Stimulated activated naive CD8-positive, alpha-beta T cell treated with anti-CD3 and anti-CD28 coated beads, Interleukin-15, Interleukin-2, amounts not matched to agents 100 ng/mL and 50 ng/mL, for 24 hours (primary cell): ENCODE measurements around the gene MSI2.

Experiments used
- H3K27ac Mint-ChIP-seq: one replicate; pipeline ENCODE4 v1.8.0; 2021; ENCODE audit warnings: mild to moderate bottlenecking, mixed read lengths
- H3K27me3 Mint-ChIP-seq: one replicate; pipeline ENCODE4 v1.8.0; 2021; ENCODE audit warnings: mixed read lengths
- H3K36me3 Mint-ChIP-seq: one replicate; pipeline ENCODE4 v1.8.0; 2021; ENCODE audit warnings: low read depth, mixed read lengths
- H3K4me1 Mint-ChIP-seq: one replicate; pipeline ENCODE4 v1.8.0; 2021; ENCODE audit warnings: low read depth, mixed read lengths
- H3K4me3 Mint-ChIP-seq: one replicate; pipeline ENCODE4 v1.8.0; 2021; ENCODE audit warnings: mild to moderate bottlenecking, mixed read lengths
- H3K9me3 Mint-ChIP-seq: one replicate; pipeline ENCODE4 v1.8.0; 2021; ENCODE audit warnings: mixed read lengths

Gene MSI2

GRCh38 chr17:57624386-57624785, 368.1 kb downstream of the MSI2 start:
- H3K27me3 Mint-ChIP-seq: no peaks in the 10 kb centered on the region
- H3K4me3 Mint-ChIP-seq: no peak overlapping the region
- H3K9me3 Mint-ChIP-seq: no peaks in the 10 kb centered on the region
- H3K27ac Mint-ChIP-seq: peak overlapping the region; percentile 8
- peaks cover 12% of the 10 kb centered on the region for H3K36me3 Mint-ChIP-seq
- H3K4me1 Mint-ChIP-seq: peaks cover 44% of the 10 kb centered on the region

- H3K4me1 Mint-ChIP-seq: peaks cover 41% of the 10 kb centered on the region
- H3K9me3 Mint-ChIP-seq: no peaks in the 10 kb centered on the region
- no peaks in the 10 kb centered on the region for H3K27me3 Mint-ChIP-seq
- H3K36me3 Mint-ChIP-seq: peaks cover 11% of the 10 kb centered on the region
- H3K4me3 Mint-ChIP-seq: no peak overlapping the region
- H3K27ac Mint-ChIP-seq: peak overlapping the region; percentile 36
Observed at GRCh38 chr17:57625511-57625910, 369.2 kb downstream of the MSI2 start.

- H3K36me3 Mint-ChIP-seq: peaks cover 11% of the 10 kb centered on the region
- no peaks in the 10 kb centered on the region for H3K27me3 Mint-ChIP-seq
- peaks cover 41% of the 10 kb centered on the region for H3K4me1 Mint-ChIP-seq
- no peak overlapping the region for H3K4me3 Mint-ChIP-seq
- H3K27ac Mint-ChIP-seq: no peak overlapping the region
- H3K9me3 Mint-ChIP-seq: no peaks in the 10 kb centered on the region
Observed at GRCh38 chr17:57625957-57626356, 369.6 kb downstream of the MSI2 start.

GRCh38 chr17:57626520-57627210, 370.3 kb downstream of the MSI2 start:
- peaks cover 41% of the 10 kb centered on the region for H3K4me1 Mint-ChIP-seq
- no peak overlapping the region for H3K27ac Mint-ChIP-seq
- no peak overlapping the region for H3K4me3 Mint-ChIP-seq
- peaks cover 12% of the 10 kb centered on the region for H3K36me3 Mint-ChIP-seq
- no peaks in the 10 kb centered on the region for H3K27me3 Mint-ChIP-seq
- no peaks in the 10 kb centered on the region for H3K9me3 Mint-ChIP-seq

GRCh38 chr17:57627591-57627990, 371.3 kb downstream of the MSI2 start:
- no peaks in the 10 kb centered on the region for H3K9me3 Mint-ChIP-seq
- peaks cover 21% of the 10 kb centered on the region for H3K36me3 Mint-ChIP-seq
- H3K4me3 Mint-ChIP-seq: no peak overlapping the region
- H3K4me1 Mint-ChIP-seq: peaks cover 35% of the 10 kb centered on the region
- H3K27me3 Mint-ChIP-seq: no peaks in the 10 kb centered on the region
- no peak overlapping the region for H3K27ac Mint-ChIP-seq

- H3K4me3 Mint-ChIP-seq: no peak overlapping the region
- no peaks in the 10 kb centered on the region for H3K9me3 Mint-ChIP-seq
- H3K27ac Mint-ChIP-seq: no peak overlapping the region
- peaks cover 27% of the 10 kb centered on the region for H3K4me1 Mint-ChIP-seq
- H3K36me3 Mint-ChIP-seq: peaks cover 27% of the 10 kb centered on the region
- H3K27me3 Mint-ChIP-seq: no peaks in the 10 kb centered on the region
Observed at GRCh38 chr17:57628421-57628820, 372.1 kb downstream of the MSI2 start.

- no peaks in the 10 kb centered on the region for H3K27me3 Mint-ChIP-seq
- no peak overlapping the region for H3K27ac Mint-ChIP-seq
- no peak overlapping the region for H3K4me3 Mint-ChIP-seq
- peaks cover 26% of the 10 kb centered on the region for H3K36me3 Mint-ChIP-seq
- H3K4me1 Mint-ChIP-seq: peaks cover 16% of the 10 kb centered on the region
- no peaks in the 10 kb centered on the region for H3K9me3 Mint-ChIP-seq
Observed at GRCh38 chr17:57629470-57629869, 373.1 kb downstream of the MSI2 start.

- Mint-ChIP-seq H3K36me3 (peaks cover 27% of the 10 kb centered on the region), H3K27me3 (no peaks in the 10 kb centered on the region), H3K9me3 (no peaks in the 10 kb centered on the region), H3K4me1 (peaks cover 12% of the 10 kb centered on the region), H3K4me3 (no peak overlapping the region), H3K27ac (no peak overlapping the region)
Observed at GRCh38 chr17:57629886-57630285, 373.6 kb downstream of the MSI2 start.

GRCh38 chr17:57630736-57631135, 374.4 kb downstream of the MSI2 start:
- Mint-ChIP-seq H3K4me1 (peaks cover 12% of the 10 kb centered on the region), H3K9me3 (no peaks in the 10 kb centered on the region), H3K4me3 (no peak overlapping the region), H3K36me3 (peaks cover 27% of the 10 kb centered on the region), H3K27me3 (no peaks in the 10 kb centered on the region), H3K27ac (peak overlapping the region; percentile 38)

GRCh38 chr17:57631871-57632270, 375.5 kb downstream of the MSI2 start:
- Mint-ChIP-seq H3K9me3 (no peaks in the 10 kb centered on the region), H3K4me3 (no peak overlapping the region), H3K27me3 (no peaks in the 10 kb centered on the region), H3K27ac (no peak overlapping the region), H3K4me1 (peaks cover 12% of the 10 kb centered on the region), H3K36me3 (peaks cover 27% of the 10 kb centered on the region)

GRCh38 chr17:57632294-57632693, 376.0 kb downstream of the MSI2 start:
- peaks cover 27% of the 10 kb centered on the region for H3K36me3 Mint-ChIP-seq
- H3K27ac Mint-ChIP-seq: no peak overlapping the region
- H3K4me3 Mint-ChIP-seq: no peak overlapping the region
- no peaks in the 10 kb centered on the region for H3K27me3 Mint-ChIP-seq
- H3K4me1 Mint-ChIP-seq: peaks cover 12% of the 10 kb centered on the region
- H3K9me3 Mint-ChIP-seq: no peaks in the 10 kb centered on the region

- H3K9me3 Mint-ChIP-seq: no peaks in the 10 kb centered on the region
- H3K4me1 Mint-ChIP-seq: peaks cover 12% of the 10 kb centered on the region
- no peaks in the 10 kb centered on the region for H3K27me3 Mint-ChIP-seq
- H3K27ac Mint-ChIP-seq: no peak overlapping the region
- H3K36me3 Mint-ChIP-seq: peaks cover 27% of the 10 kb centered on the region
- H3K4me3 Mint-ChIP-seq: no peak overlapping the region
Observed at GRCh38 chr17:57633236-57633635, 376.9 kb downstream of the MSI2 start.

GRCh38 chr17:57634713-57635465, 378.6 kb downstream of the MSI2 start:
- Mint-ChIP-seq H3K4me1 (no peaks in the 10 kb centered on the region), H3K27ac (no peak overlapping the region), H3K27me3 (no peaks in the 10 kb centered on the region), H3K4me3 (no peak overlapping the region), H3K9me3 (no peaks in the 10 kb centered on the region), H3K36me3 (peaks cover 27% of the 10 kb centered on the region)

- H3K4me3 Mint-ChIP-seq: no peak overlapping the region
- H3K36me3 Mint-ChIP-seq: peaks cover 27% of the 10 kb centered on the region
- no peaks in the 10 kb centered on the region for H3K27me3 Mint-ChIP-seq
- H3K9me3 Mint-ChIP-seq: no peaks in the 10 kb centered on the region
- no peaks in the 10 kb centered on the region for H3K4me1 Mint-ChIP-seq
- no peak overlapping the region for H3K27ac Mint-ChIP-seq
Observed at GRCh38 chr17:57636274-57636673, 380.0 kb downstream of the MSI2 start.

- Mint-ChIP-seq H3K4me3 (no peak overlapping the region), H3K4me1 (no peaks in the 10 kb centered on the region), H3K27me3 (no peaks in the 10 kb centered on the region), H3K27ac (peak overlapping the region; percentile 19), H3K36me3 (peaks cover 21% of the 10 kb centered on the region), H3K9me3 (no peaks in the 10 kb centered on the region)
Observed at GRCh38 chr17:57636985-57637665, 380.8 kb downstream of the MSI2 start.
